HG02981 (cell line): Measurements from ENCODE around the gene EFNA1.
A peak's percentile ranks its signal among the peaks of the same experiment; 100 is the strongest.
"Not testable (repeated sequence)": the region's sequence is repeated elsewhere in the genome, so short reads cannot be mapped to it uniquely, and the experiment has no call there.

Experiments
- ATAC-seq: cut with Tn5 transposase; IDR thresholded peaks from one replicate; pipeline ENCODE4 v1.9.1; 2021; ENCODE audit warnings: mild to moderate bottlenecking, moderate library complexity; ENCODE audit not compliant: unreplicated experiment

Gene EFNA1

DNA sequence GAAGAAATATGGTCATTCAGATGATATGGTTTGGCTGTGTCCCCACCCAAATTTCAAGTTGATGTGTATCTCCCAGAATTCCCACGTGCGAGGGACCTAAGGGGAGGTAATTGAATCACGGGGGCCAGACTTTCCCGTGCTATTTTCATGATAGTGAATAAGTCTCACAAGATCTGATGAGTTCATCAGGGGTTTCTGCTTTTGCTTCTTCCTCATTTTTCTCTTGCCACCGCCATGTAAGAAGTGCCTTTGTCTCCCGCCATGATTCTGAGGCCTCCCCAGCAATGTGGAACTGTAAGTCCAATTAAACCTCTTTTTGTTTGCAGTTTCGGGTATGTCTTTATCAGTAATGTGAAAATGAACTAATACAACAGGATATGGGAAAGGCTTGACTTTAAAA, 14.1 kb downstream of the EFNA1 start:
- ATAC-seq = no peak

- ATAC-seq = no peak
These were observed 17.8 kb downstream of the EFNA1 start for GRCh38 chr1:155145491-155145890.

GRCh38 chr1:155155996-155156643, 28.4 kb downstream of the EFNA1 start:
- ATAC-seq = not testable (repeated sequence)

GRCh38 chr1:155158991-155159390, 31.3 kb downstream of the EFNA1 start:
- ATAC-seq = no peak

GRCh38 chr1:155160128-155160527, 32.5 kb downstream of the EFNA1 start:
- no peak for ATAC-seq

- not testable (repeated sequence) for ATAC-seq
These were observed 35.0 kb downstream of the EFNA1 start for GRCh38 chr1:155162631-155163030.

DNA sequence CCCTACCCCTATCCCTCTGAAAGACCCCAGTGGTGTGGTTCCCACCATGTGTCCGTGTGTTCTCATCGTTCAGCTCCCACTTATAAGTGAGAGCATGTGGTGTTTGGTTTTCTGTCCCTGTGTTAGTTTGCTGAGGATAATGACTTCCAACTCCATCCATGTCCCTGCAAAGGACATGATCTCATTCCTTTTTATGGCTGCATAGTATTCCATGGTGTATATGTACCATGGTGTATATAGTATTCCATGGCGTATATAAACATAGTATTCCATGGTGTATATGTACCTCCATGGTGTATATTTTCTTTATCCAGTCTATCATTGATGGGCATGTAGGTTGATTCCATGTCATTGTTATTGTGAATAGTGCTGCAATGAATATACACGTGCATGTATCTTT, 36.1 kb downstream of the EFNA1 start:
- not testable (repeated sequence) for ATAC-seq

- ATAC-seq = not testable (repeated sequence)
These were observed 36.9 kb downstream of the EFNA1 start for GRCh38 chr1:155164625-155165024.

DNA sequence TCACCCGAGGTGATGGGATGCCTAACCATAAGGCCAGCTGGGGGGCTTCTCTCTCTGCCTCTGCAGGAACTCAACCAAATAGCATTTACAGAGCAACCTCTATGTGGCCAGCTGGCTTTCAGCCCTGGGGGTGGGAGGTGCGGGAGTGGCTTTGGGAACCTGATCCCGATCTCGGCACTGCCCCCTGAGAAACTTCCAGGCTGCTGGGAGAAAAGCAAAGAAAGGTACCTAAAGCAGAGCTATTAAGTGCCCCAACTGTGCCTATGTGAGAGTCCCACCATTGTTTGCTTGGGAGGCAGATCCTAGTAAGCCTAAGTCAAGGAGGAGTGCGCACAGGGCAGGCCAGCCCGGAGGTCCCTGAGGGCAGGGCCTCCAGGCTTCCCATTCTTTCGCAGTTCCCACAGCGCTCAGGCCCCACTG, 38.4 kb downstream of the EFNA1 start:
- no peak for ATAC-seq

GRCh38 chr1:155166471-155167165, 38.9 kb downstream of the EFNA1 start:
- ATAC-seq = no peak

DNA sequence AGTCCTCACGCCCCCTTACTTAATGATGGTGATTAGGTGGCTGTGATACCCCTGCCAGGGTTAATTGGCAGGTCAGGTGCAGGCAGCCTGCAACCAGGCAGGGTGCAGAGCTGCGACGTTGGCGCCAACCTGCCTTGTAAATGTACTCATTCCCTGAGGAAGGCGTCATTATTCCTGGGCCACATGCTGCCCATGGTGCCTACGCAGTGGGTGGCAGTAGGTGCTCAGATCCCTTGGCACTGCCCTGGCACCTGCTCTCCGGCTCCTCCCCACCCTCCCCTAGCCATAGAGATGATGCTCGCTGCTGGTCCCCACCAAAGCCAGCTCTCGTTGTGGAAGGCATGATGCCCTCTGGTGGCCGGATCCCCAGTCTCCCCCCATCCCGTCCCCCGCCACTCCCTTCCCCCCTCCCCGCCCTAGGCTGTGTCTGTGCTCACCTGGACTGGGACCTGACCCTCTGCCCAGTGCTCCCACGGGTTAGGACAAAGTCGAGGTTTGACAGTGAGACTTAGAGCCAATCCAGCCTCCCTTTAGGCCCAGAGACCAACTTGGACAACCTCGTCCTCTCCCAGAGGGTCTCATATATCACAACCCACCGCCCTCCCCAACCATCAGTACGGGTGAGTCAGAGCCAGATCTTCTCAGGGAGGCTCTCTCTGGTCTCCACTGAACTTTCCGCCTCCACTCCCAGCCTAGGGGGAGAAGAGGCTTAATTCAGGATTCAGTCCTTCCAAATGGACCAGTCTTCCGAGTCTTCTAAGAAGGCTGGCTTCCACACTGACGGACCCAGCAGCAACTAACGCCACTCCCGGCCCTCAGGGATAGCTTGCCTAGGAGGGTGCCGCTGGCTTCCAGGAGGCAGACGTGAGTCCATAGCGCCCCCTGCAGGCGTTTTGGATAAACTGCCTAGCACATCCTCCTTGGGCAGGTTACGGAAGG, 39.8 kb downstream of the EFNA1 start:
- ATAC-seq = no peak

DNA sequence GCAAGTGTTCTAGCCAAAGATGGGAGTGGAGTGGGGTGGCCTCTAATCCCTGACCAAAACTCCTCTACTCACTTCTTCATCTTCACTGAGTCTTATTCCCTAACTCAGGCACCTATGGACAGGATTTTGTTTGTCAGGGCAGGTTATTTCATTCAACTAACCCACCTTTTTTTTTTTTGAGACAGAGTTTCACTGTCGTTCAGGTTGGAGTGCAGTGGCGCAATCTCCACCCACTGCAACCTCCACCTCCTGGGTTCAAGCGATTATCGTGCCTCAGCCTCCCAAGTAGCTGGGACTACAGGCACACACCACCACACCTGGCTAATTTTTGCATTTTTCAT, 40.4 kb downstream of the EFNA1 start:
- ATAC-seq = not testable (repeated sequence)

DNA sequence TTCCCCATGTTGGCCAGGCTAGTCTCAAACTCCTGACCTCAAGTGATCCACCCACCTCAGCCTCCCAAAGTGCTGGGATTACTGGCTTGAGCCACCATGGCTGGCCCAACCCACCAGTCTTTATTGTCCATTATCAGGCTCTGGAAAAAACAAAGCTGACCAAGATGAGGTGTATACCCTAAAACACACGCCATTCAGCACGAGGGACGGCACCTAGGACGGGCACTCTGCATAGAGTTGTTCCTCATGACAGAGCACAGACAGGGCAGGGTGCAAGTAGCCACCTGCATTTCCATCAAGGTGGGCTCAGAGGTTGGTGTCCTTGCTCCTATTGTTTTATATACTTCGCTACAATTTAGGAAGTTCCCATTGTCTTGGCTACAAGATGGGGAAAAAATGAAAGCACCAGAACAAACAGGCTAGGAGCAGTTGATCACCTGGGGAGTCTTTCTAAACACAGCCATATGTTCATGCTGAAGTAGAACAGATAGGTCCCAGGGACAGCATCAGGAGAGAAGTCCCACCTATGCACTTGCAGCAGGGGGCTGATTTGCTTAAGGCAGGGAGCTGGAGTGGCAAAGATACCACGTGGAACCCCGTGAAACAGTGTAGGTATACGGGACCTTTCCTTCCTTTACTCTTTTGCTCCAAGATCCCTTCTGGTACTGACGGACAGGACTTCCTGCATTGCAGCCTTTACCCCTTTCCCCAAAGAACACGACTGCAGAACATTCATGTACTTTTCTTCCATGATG, 41.0 kb downstream of the EFNA1 start:
- ATAC-seq = no peak

DNA sequence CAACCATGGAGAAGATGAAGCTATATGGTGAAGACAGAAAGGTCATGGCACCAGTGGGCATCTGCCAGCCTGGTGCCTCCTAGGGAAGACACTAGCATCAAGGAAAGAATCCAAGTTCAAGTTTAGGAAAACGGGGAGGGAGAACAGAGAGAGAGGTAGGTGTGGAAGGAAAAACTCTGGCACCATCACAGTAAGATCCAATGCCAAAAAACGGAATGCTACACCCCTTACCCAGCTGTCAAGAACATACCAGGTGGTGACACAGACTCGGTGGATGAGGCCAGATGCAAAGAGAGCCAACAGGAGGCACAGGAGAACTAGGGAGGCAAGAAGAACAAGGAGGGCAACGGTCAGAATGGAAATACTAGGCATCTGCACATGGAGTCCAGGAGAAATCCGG, 41.9 kb downstream of the EFNA1 start:
- no peak for ATAC-seq

- ATAC-seq = no peak
These were observed 42.6 kb downstream of the EFNA1 start for GRCh38 chr1:155170101-155170785.

GRCh38 chr1:155170806-155171205, 43.1 kb downstream of the EFNA1 start:
- no peak for ATAC-seq

DNA sequence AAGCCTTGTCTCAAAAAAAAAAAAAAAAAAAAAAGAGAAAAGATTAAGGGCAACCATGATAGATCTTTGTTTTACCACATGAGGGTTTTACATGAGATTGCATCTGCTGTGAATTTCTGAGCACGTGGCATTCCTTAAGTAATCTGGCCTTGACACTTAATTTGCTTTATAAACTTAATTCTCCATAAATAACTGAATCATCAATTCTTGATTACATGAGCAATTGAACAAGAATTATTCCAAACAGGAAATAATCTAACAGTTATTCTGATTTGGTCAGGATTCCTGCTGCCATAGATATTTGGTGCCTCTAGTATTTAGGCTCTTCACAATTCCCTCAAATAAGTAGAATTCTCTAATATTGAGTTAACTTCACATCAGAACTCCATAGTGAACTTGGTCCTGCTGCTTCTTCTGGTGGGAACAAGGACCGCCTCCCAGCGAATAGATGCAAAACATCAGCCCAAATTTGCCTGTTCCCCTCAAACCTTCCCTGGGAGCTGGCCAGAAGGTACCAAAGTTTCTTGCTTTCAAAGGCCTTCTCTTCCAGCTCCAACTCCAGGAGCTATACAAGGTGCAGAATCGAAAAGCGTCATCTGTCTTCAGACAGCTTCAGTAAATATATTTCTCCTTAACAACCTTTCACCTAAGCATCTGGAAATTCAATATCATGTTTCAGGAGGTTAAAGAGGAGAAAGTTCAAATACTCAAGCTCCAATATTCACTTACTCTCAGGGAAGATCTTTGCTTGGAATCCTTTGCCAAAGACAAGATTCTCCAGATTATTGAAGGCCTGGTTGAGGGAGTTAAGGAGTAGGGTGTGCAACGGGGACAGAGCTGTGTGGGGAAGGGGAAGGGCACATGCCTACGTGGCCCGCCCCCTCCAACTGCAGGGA, 44.4 kb downstream of the EFNA1 start:
- no peak for ATAC-seq

GRCh38 chr1:155172732-155173477, 45.2 kb downstream of the EFNA1 start, which contains the start of gene KRTCAP2:
TSS of gene KRTCAP2 (minus strand) at chr1:155173304. CDS start at chr1:155173224, 80 bp downstream.
- ATAC-seq = peak; percentile 61
